ENCODE data around the gene NACC2. TPM values are rescaled to one million over a fixed set of nuclear protein-coding genes. Genes with fewer than 3 reads are reported as not detected.

NACC2 gene
- total RNA-seq, 6 experiments from 2014 or later, result 10.9 to 25.8 (median 13.8) TPM

DNA sequence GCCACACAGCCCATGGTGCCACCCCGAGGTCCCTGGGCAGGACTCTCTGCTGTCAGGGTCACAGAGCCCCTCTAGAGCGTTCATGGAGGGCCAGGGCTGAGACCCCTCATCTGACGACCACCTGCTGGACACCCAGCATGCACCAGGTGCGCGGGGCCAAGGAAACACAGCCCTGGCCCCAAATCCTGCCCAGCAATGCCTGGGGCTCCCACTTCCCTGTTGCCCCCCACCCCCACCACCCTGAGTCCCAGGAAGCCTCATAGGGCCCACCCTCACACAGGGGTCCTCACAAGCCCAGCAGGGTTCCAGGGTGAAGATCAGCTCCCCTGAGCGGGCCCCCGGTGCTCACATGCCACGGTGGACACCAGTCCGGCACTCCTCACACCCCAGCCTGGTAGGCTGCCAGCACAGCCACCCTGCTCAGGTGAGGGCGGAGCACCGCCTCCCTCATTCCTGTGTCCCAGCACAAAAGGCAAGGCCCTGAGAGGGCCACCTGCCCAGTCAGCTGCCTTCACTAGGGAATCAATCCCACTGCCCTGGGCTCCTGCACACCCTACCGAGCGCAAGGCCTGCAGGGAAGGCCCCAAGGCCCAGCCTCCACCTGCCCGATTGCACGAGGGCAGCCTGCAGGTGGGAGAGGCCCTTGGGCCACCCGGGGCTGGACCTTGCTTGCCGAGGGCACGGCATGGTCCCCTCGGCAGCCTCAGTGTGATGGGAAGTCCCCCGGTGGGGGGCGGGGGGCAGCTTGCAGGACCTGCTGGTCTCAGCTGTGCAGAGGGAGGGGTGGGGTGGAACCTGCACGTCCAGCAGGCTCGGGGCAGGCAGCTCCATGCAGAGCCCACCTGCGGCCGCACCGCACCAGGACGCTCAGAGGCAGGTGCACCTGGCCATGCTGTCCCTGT, 77.5 kb downstream of the NACC2 start:
- Histone ChIP-seq H3K36me3 (no peaks in the 10 kb centered on the region), H3K4me1 (peaks cover 0 to 7% (median 2%) of the 10 kb centered on the region in 4 donors), H3K27me3 (no peaks in the 10 kb centered on the region), H3K27ac (no peak overlapping the region), H3K4me3 (no peak overlapping the region), H3K9me3 (no peaks in the 10 kb centered on the region)
- peak in 2 of 3 donors; percentile 17 to 46 for DNase-seq
- TF ChIP-seq, protein P1, sequence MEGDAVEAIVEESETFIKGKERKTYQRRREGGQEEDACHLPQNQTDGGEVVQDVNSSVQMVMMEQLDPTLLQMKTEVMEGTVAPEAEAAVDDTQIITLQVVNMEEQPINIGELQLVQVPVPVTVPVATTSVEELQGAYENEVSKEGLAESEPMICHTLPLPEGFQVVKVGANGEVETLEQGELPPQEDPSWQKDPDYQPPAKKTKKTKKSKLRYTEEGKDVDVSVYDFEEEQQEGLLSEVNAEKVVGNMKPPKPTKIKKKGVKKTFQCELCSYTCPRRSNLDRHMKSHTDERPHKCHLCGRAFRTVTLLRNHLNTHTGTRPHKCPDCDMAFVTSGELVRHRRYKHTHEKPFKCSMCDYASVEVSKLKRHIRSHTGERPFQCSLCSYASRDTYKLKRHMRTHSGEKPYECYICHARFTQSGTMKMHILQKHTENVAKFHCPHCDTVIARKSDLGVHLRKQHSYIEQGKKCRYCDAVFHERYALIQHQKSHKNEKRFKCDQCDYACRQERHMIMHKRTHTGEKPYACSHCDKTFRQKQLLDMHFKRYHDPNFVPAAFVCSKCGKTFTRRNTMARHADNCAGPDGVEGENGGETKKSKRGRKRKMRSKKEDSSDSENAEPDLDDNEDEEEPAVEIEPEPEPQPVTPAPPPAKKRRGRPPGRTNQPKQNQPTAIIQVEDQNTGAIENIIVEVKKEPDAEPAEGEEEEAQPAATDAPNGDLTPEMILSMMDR (IDR thresholded peaks at IDR 0.05), result no peak
- TF ChIP-seq POLR2A (IDR thresholded peaks at IDR 0.05), result no peak
- intact Hi-C loops (cut with DNase I), result no loop called here
- ATAC-seq, result no peak
- 60% methylated on average over 2 of the region's 27 CpGs for WGBS (ENCODE audit: insufficient coverage, low coverage, low lambda C conversion rate, missing lambda C conversion rate)

GRCh38 chr9:136016572-136017288, 78.4 kb downstream of the NACC2 start:
- Histone ChIP-seq H3K36me3 (no peaks in the 10 kb centered on the region), H3K27ac (no peak overlapping the region), H3K27me3 (no peaks in the 10 kb centered on the region), H3K9me3 (no peaks in the 10 kb centered on the region), H3K4me3 (no peak overlapping the region), H3K4me1 (peaks cover 0 to 15% (median 6%) of the 10 kb centered on the region in 4 donors)
- no peak for TF ChIP-seq POLR2A (IDR thresholded peaks at IDR 0.05)
- DNase-seq, result peak in 2 of 3 donors; percentile 47 to 49
- intact Hi-C loops (cut with DNase I), result no loop called here
- ATAC-seq, result no peak
- WGBS (ENCODE audit: insufficient coverage, low coverage, low lambda C conversion rate, missing lambda C conversion rate), result 98% methylated on average over 4 of the region's 23 CpGs

DNA sequence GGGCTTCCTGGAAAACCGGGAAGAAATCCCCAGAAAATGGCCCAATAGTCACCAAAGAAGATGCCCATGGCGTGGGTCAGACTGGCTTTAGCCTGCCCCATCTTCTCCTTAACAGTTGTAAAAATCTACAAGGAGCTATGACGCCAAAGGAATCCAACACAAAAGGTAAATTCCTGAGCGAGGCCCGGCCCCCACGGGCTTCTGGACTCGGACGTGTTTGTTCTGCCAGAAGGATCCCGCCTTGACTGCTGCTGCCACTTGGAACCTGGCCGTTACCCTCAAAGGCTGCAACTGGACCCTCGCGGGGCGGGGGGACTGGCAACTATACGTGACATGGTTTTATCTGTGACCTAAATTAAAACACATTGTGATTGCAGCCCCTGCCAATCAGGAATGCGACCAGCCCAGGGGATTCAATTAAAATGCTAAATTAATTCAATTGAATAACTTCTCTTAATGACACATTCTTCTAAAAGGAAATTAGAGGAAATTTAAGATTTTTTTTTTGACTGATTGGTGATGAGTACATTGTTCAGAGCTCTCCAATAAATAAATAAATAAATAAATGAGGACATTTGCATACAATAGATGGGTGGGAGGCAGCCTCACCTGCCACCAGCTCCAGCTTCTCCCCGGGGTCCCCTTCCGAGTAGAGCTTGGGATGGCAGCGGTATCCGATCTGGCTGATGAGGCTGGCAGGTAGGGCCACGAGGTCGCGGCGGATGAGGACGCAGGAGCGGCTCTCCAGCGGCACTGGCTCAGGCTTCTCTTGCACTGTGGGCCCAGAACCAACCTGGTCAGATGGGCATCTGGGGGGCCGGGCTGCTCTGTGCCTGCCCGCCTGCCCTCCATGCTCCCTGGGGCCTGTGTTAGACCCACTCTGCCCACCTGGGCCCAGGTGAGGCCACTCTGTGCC, 79.2 kb downstream of the NACC2 start:
- 96% methylated on average over 18 of the region's 28 CpGs for WGBS (ENCODE audit: insufficient coverage, low coverage, low lambda C conversion rate, missing lambda C conversion rate)

DNA sequence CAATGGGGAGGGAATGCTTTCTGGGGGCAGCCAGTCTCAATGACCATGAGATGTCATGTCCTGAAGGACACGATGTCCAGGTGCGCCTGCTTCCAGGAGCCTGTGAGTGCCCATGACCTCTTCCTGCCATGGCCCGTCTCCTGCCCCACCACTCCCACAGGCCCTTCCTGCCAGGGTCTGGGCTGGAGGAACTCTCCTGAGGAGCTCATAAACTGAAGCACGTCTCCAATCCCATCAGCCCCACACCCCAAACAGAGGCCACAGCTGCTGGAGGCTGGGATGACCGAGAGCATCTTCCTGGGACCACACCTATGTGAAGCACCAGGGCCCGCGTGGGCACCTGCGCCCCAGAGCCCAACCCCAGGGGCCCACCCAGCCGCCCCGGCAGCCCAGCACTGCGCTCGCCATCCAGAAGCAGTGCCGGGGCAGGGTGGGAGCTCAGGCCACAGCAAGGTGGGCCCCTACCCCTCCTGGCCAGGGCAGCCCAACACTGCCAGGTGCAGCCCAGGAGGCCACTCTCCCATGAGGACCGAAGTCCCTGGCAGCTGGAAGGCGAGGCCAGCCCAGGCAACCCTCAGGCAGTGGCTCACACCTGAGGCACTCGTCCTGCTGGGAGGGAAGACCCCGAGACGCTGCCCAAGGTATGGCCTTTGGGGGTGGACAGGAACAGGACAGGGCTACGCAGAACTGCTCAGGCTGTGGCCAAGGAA, 80.0 kb downstream of the NACC2 start:
- no peak for TF ChIP-seq POLR2A (IDR thresholded peaks at IDR 0.05)
- TF ChIP-seq, protein P1 (IDR thresholded peaks at IDR 0.05), result no peak
- WGBS (ENCODE audit: insufficient coverage, low coverage, low lambda C conversion rate, missing lambda C conversion rate), result 100% methylated on average over 4 of the region's 19 CpGs
- no peak overlapping the region for H3K27ac ChIP-seq
- H3K4me3 ChIP-seq, result no peak overlapping the region
- peaks cover 0 to 24% (median 7%) of the 10 kb centered on the region in 4 donors for H3K4me1 ChIP-seq
- H3K27me3 ChIP-seq, result no peaks in the 10 kb centered on the region
- intact Hi-C loops (cut with DNase I), result no loop called here
- no peak for ATAC-seq
- peak; percentile 20 to 44 (median 43) for DNase-seq
- no peaks in the 10 kb centered on the region for H3K9me3 ChIP-seq
- no peaks in the 10 kb centered on the region for H3K36me3 ChIP-seq

More for the DNA sequence above, 79.2 kb downstream of the NACC2 start:
- DNase-seq (peak; percentile 19 to 52 (median 39)), ATAC-seq (no peak)
- H3K36me3 ChIP-seq, result no peaks in the 10 kb centered on the region
- no peaks in the 10 kb centered on the region for H3K9me3 ChIP-seq
- no peak overlapping the region for H3K4me3 ChIP-seq
- peaks cover 0 to 23% (median 7%) of the 10 kb centered on the region in 4 donors for H3K4me1 ChIP-seq
- intact Hi-C loops (cut with DNase I), result no loop called here
- TF ChIP-seq, protein P1 (IDR thresholded peaks at IDR 0.05), result no peak
- no peak for TF ChIP-seq POLR2A (IDR thresholded peaks at IDR 0.05)
- no peak overlapping the region for H3K27ac ChIP-seq
- H3K27me3 ChIP-seq, result no peaks in the 10 kb centered on the region

Data from right lobe of liver (tissue), 6 donors.